WTC11 (cell line): ENCODE data around the gene EIF5A. TPM values are rescaled to one million over a fixed set of nuclear protein-coding genes. Genes with fewer than 3 reads are reported as not detected.
A peak's percentile ranks its signal among the peaks of the same experiment; 100 is the strongest.

ENCODE experiments used
- ATF1 ChIP-seq: sonication (generic); formaldehyde crosslinking; IDR thresholded peaks from 2 replicates; pipeline ENCODE4 v1.8.1; 2023; ENCODE audit warnings: mild to moderate bottlenecking, moderate library complexity, missing genetic modification reagents
- CREB1 ChIP-seq: sonication (generic); formaldehyde crosslinking; IDR thresholded peaks from 2 replicates; pipeline ENCODE4 v1.8.0; 2023; ENCODE audit warnings: mild to moderate bottlenecking, missing genetic modification reagents
- ETV6 ChIP-seq: sonication (generic); formaldehyde crosslinking; IDR thresholded peaks from 2 replicates; pipeline ENCODE4 v1.8.1; 2022; ENCODE audit warnings: mild to moderate bottlenecking, missing genetic modification reagents
- FOXJ3 ChIP-seq: sonication (generic); formaldehyde crosslinking; IDR thresholded peaks from 2 replicates; pipeline ENCODE4 v1.9.0; 2021; ENCODE audit warnings: missing genetic modification reagents, mild to moderate bottlenecking, borderline replicate concordance
- GABPB1 ChIP-seq: sonication (generic); formaldehyde crosslinking; IDR thresholded peaks from 2 replicates; pipeline ENCODE4 v1.8.1; 2023; ENCODE audit warnings: mild to moderate bottlenecking, missing genetic modification reagents
- GTF2I ChIP-seq: fragments of 250-450 bp; sonication (Bioruptor Pico); conservative IDR thresholded peaks from 2 replicates; pipeline ENCODE4 v1.4.0; 2021; ENCODE audit warnings: mild to moderate bottlenecking
- IRF2 ChIP-seq: sonication (generic); formaldehyde crosslinking; IDR thresholded peaks from 2 replicates; pipeline ENCODE4 v1.8.0; 2022; ENCODE audit warnings: low read depth, missing genetic modification reagents, borderline replicate concordance
- MXD4 ChIP-seq: fragments of 250-450 bp; sonication (Bioruptor Pico); IDR thresholded peaks from 2 replicates; pipeline ENCODE4 v1.8.0; 2021; ENCODE audit warnings: mild to moderate bottlenecking, moderate library complexity, borderline replicate concordance
- MYBL2 ChIP-seq: sonication (generic); formaldehyde crosslinking; IDR thresholded peaks from 2 replicates; pipeline ENCODE4 v1.8.1; 2023; ENCODE audit warnings: mild to moderate bottlenecking, moderate library complexity, missing genetic modification reagents
- NFATC4 ChIP-seq: fragments of 250-450 bp; sonication (Bioruptor Pico); IDR thresholded peaks from 2 replicates; pipeline ENCODE4 v1.9.0; 2021; ENCODE audit warnings: mild to moderate bottlenecking
- NFYB ChIP-seq: sonication (generic); formaldehyde crosslinking; conservative IDR thresholded peaks from 2 replicates; pipeline ENCODE4 v1.8.0; 2022; ENCODE audit warnings: low read depth, missing genetic modification reagents
- OVOL2 ChIP-seq: fragments of 250-450 bp; sonication (Bioruptor Pico); IDR thresholded peaks from 2 replicates; pipeline ENCODE4 v1.9.0; 2021; ENCODE audit warnings: mild to moderate bottlenecking, borderline replicate concordance
- PRRX2 ChIP-seq: fragments of 250-450 bp; sonication (Bioruptor Pico); IDR thresholded peaks from 2 replicates; pipeline ENCODE4 v1.8.0; 2021; ENCODE audit warnings: mild to moderate bottlenecking
- RELA ChIP-seq: sonication (generic); formaldehyde crosslinking; IDR thresholded peaks from 2 replicates; pipeline ENCODE4 v1.8.1; 2022; ENCODE audit warnings: missing genetic modification reagents, mild to moderate bottlenecking, borderline replicate concordance
- SP1 ChIP-seq: sonication (generic); formaldehyde crosslinking; conservative IDR thresholded peaks from 2 replicates; pipeline ENCODE4 v1.8.1; 2022; ENCODE audit warnings: missing genetic modification reagents
- TEAD4 ChIP-seq: sonication (generic); formaldehyde crosslinking; IDR thresholded peaks from 2 replicates; pipeline ENCODE4 v1.8.0; 2022; ENCODE audit warnings: mild to moderate bottlenecking, missing genetic modification reagents
- TP53 ChIP-seq: sonication (generic); formaldehyde crosslinking; IDR thresholded peaks from 2 replicates; pipeline ENCODE4 v1.8.1; 2023; ENCODE audit warnings: mild to moderate bottlenecking, missing genetic modification reagents
- ZNF121 ChIP-seq: sonication (generic); formaldehyde crosslinking; IDR thresholded peaks from 2 replicates; pipeline ENCODE4 v1.8.0; 2023; ENCODE audit warnings: missing genetic modification reagents
- ZNF138 ChIP-seq: sonication (generic); formaldehyde crosslinking; conservative IDR thresholded peaks from 2 replicates; pipeline ENCODE4 v1.8.1; 2022; ENCODE audit warnings: mild to moderate bottlenecking, moderate library complexity, missing genetic modification reagents
- ZNF219 ChIP-seq: sonication (generic); formaldehyde crosslinking; IDR thresholded peaks from 2 replicates; pipeline ENCODE4 v1.8.0; 2023; ENCODE audit warnings: missing genetic modification reagents, mild to moderate bottlenecking, borderline replicate concordance
- ZNF232 ChIP-seq: sonication (generic); formaldehyde crosslinking; IDR thresholded peaks from 2 replicates; pipeline ENCODE4 v1.8.0; 2022; ENCODE audit warnings: mild to moderate bottlenecking, missing genetic modification reagents
- ZNF317 ChIP-seq: sonication (generic); formaldehyde crosslinking; IDR thresholded peaks from 2 replicates; pipeline ENCODE4 v1.8.1; 2023; ENCODE audit warnings: low read depth, mild to moderate bottlenecking, moderate library complexity, missing genetic modification reagents, borderline replicate concordance
- total RNA-seq: library from RNA; stranded (reverse); gene quantifications from 3 replicates; pipeline ENCODE4 v1.2.3, GENCODE V29; 2021
- TF ChIP-seq, protein P1 (sequence below): sonication (generic); formaldehyde crosslinking; IDR thresholded peaks from 2 replicates; pipeline ENCODE4 v1.8.0; 2022; ENCODE audit warnings: mild to moderate bottlenecking, missing genetic modification reagents
- TF ChIP-seq, protein P2 (sequence below): sonication (generic); formaldehyde crosslinking; IDR thresholded peaks from 2 replicates; pipeline ENCODE4 v1.8.1; 2022; ENCODE audit warnings: mild to moderate bottlenecking, moderate library complexity, missing genetic modification reagents
- TF ChIP-seq, protein P3 (sequence below): sonication (generic); formaldehyde crosslinking; IDR thresholded peaks from 2 replicates; pipeline ENCODE4 v1.8.1; 2023; ENCODE audit warnings: mild to moderate bottlenecking, missing genetic modification reagents
- TF ChIP-seq, protein P4 (sequence below): fragments of 250-450 bp; sonication (Bioruptor Pico); IDR thresholded peaks from 2 replicates; pipeline ENCODE4 v1.9.0; 2021; ENCODE audit warnings: mild to moderate bottlenecking
- TF ChIP-seq, protein P5 (sequence below): sonication (generic); formaldehyde crosslinking; IDR thresholded peaks from 2 replicates; pipeline ENCODE4 v1.8.1; 2022; ENCODE audit warnings: low read depth, mild to moderate bottlenecking, moderate library complexity, missing genetic modification reagents, borderline replicate concordance
- TF ChIP-seq, protein P6 (sequence below): fragments of 200-600 bp; IDR thresholded peaks from 2 replicates; pipeline ENCODE4 v1.8.0; 2022; ENCODE audit warnings: antibody characterized with exemption
- TF ChIP-seq, protein P7 (sequence below): fragments of 250-450 bp; sonication (Bioruptor Pico); conservative IDR thresholded peaks from 2 replicates; pipeline ENCODE4 v1.9.0; 2021; ENCODE audit warnings: mild to moderate bottlenecking
- TF ChIP-seq, protein P8 (sequence below): sonication (generic); formaldehyde crosslinking; conservative IDR thresholded peaks from 2 replicates; pipeline ENCODE4 v1.8.1; 2023; ENCODE audit warnings: mild to moderate bottlenecking, low read depth, missing genetic modification reagents, moderate library complexity

The EIF5A gene
- total RNA-seq, 1 experiment from 2014 or later: 1,021 TPM

DNA sequence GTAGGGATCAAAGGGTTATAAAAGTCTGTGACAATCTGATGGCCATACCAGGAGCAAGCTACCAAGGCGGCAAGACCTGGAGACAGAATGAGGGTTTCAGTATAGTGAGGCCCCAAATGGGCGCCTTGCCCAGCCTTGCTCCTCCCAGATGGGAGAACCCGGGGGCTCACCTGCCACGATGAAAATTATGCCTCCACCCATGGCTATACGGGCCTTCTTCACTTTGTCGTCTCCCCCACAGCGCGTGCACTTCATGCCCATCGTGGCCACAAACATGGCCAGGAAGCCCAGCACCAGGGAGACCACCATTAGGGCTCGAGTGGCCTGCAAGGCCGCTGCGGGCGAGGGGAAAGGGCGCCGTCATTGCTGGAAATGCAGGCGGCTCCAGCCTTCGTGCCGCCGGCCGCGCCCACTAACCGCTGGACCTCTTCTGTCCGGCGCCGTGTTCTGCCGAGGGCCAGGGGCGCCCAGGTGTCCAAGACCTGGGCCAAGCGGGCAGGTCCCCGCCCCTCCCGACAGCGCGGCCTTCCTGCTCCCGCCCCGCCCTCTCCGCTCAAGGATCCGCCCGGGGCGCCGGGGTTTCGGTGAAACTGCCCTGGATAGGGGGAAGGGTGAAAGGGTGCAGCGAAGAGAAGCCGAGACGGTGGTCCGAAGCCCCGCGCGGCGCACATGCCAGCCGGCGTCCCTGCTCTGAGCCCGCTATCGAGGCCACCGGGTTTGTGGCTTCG lies 46.6 kb upstream of the EIF5A start (continued):
- TF ChIP-seq, protein P1, sequence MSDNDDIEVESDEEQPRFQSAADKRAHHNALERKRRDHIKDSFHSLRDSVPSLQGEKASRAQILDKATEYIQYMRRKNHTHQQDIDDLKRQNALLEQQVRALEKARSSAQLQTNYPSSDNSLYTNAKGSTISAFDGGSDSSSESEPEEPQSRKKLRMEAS (CRISPR knock-in tag): peak; percentile 62; the same call in 1 of the 2 replicates
- TF ChIP-seq, protein P2, sequence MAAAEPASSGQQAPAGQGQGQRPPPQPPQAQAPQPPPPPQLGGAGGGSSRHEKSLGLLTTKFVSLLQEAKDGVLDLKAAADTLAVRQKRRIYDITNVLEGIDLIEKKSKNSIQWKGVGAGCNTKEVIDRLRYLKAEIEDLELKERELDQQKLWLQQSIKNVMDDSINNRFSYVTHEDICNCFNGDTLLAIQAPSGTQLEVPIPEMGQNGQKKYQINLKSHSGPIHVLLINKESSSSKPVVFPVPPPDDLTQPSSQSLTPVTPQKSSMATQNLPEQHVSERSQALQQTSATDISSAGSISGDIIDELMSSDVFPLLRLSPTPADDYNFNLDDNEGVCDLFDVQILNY (CRISPR knock-in tag): peak; percentile 24; the same call in 1 of the 2 replicates
- no peak for TF ChIP-seq MXD4 (CRISPR knock-in tag)
- TF ChIP-seq, protein P3, sequence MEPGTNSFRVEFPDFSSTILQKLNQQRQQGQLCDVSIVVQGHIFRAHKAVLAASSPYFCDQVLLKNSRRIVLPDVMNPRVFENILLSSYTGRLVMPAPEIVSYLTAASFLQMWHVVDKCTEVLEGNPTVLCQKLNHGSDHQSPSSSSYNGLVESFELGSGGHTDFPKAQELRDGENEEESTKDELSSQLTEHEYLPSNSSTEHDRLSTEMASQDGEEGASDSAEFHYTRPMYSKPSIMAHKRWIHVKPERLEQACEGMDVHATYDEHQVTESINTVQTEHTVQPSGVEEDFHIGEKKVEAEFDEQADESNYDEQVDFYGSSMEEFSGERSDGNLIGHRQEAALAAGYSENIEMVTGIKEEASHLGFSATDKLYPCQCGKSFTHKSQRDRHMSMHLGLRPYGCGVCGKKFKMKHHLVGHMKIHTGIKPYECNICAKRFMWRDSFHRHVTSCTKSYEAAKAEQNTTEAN (CRISPR knock-in tag): 0 out of 2 replicates have a peak, but pooled peaks have one; percentile 41
- TF ChIP-seq TP53: no peak
- TF ChIP-seq ZNF219 (CRISPR knock-in tag): no peak
- no peak for TF ChIP-seq PRRX2
- TF ChIP-seq, protein P4, sequence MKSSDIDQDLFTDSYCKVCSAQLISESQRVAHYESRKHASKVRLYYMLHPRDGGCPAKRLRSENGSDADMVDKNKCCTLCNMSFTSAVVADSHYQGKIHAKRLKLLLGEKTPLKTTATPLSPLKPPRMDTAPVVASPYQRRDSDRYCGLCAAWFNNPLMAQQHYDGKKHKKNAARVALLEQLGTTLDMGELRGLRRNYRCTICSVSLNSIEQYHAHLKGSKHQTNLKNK (CRISPR knock-in tag): no peak
- TF ChIP-seq, protein P5, sequence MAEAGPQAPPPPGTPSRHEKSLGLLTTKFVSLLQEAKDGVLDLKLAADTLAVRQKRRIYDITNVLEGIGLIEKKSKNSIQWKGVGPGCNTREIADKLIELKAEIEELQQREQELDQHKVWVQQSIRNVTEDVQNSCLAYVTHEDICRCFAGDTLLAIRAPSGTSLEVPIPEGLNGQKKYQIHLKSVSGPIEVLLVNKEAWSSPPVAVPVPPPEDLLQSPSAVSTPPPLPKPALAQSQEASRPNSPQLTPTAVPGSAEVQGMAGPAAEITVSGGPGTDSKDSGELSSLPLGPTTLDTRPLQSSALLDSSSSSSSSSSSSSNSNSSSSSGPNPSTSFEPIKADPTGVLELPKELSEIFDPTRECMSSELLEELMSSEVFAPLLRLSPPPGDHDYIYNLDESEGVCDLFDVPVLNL: no peak
- no peak for TF ChIP-seq FOXJ3 (CRISPR knock-in tag)
- no peak for TF ChIP-seq ATF1 (CRISPR knock-in tag)
- no peak for TF ChIP-seq NFYB
- TF ChIP-seq TEAD4 (CRISPR knock-in tag): no peak
- TF ChIP-seq ETV6: no peak
- no peak for TF ChIP-seq NFATC4
- no peak; the same call in 1 of the 2 replicates for TF ChIP-seq ZNF232 (CRISPR knock-in tag)
- TF ChIP-seq IRF2 (CRISPR knock-in tag): no peak
- TF ChIP-seq, protein P6, sequence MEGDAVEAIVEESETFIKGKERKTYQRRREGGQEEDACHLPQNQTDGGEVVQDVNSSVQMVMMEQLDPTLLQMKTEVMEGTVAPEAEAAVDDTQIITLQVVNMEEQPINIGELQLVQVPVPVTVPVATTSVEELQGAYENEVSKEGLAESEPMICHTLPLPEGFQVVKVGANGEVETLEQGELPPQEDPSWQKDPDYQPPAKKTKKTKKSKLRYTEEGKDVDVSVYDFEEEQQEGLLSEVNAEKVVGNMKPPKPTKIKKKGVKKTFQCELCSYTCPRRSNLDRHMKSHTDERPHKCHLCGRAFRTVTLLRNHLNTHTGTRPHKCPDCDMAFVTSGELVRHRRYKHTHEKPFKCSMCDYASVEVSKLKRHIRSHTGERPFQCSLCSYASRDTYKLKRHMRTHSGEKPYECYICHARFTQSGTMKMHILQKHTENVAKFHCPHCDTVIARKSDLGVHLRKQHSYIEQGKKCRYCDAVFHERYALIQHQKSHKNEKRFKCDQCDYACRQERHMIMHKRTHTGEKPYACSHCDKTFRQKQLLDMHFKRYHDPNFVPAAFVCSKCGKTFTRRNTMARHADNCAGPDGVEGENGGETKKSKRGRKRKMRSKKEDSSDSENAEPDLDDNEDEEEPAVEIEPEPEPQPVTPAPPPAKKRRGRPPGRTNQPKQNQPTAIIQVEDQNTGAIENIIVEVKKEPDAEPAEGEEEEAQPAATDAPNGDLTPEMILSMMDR: no peak
- peak; percentile 32; the same call in 1 of the 2 replicates for TF ChIP-seq SP1 (CRISPR knock-in tag)
- TF ChIP-seq, protein P7, sequence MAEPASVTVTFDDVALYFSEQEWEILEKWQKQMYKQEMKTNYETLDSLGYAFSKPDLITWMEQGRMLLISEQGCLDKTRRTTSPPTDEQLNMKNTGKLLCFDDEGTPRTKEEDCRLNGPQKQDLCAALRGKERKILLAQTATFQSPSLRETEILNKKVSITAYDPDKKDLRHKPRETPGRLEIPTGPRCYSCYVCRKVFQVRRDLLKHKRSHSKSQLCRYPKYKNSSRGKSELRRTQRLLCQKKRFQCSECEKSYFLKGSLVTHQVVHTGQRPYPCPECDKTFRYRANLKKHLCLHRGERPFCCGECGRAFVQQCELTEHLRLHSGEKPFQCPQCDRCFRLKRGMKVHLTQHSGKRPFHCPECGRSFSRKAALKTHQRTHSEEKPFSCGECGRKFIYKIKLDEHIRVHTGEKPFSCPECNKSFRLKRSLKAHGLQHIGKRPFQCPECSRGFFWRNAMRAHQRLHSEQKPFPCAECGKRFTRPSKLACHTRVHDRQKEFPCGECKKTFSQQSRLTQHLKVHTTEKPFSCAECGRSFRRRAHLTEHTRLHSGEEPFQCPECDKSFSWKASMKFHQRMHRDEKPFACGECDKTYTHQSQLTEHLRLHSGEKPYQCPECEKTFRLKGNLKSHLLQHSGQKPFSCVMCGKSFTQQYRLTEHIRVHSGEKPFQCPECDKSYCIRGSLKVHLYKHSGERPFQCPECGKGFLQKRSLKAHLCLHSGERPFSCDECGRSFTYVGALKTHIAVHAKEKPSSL (CRISPR knock-in tag): no peak
- no peak for TF ChIP-seq GTF2I (CRISPR knock-in tag)
- TF ChIP-seq GABPB1: no peak
- TF ChIP-seq, protein P8, sequence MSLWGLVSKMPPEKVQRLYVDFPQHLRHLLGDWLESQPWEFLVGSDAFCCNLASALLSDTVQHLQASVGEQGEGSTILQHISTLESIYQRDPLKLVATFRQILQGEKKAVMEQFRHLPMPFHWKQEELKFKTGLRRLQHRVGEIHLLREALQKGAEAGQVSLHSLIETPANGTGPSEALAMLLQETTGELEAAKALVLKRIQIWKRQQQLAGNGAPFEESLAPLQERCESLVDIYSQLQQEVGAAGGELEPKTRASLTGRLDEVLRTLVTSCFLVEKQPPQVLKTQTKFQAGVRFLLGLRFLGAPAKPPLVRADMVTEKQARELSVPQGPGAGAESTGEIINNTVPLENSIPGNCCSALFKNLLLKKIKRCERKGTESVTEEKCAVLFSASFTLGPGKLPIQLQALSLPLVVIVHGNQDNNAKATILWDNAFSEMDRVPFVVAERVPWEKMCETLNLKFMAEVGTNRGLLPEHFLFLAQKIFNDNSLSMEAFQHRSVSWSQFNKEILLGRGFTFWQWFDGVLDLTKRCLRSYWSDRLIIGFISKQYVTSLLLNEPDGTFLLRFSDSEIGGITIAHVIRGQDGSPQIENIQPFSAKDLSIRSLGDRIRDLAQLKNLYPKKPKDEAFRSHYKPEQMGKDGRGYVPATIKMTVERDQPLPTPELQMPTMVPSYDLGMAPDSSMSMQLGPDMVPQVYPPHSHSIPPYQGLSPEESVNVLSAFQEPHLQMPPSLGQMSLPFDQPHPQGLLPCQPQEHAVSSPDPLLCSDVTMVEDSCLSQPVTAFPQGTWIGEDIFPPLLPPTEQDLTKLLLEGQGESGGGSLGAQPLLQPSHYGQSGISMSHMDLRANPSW: no peak
- TF ChIP-seq ZNF121 (CRISPR knock-in tag): no peak
- TF ChIP-seq MYBL2 (CRISPR knock-in tag): peak; percentile 63; the same call in 1 of the 2 replicates
- TF ChIP-seq RELA: no peak
- TF ChIP-seq ZNF317: no peak
- no peak for TF ChIP-seq OVOL2 (CRISPR knock-in tag)
- TF ChIP-seq CREB1 (CRISPR knock-in tag): no peak
- no peak for TF ChIP-seq ZNF138 (CRISPR knock-in tag)
